ENCODE measurements around the gene PCK1.

The PCK1 gene

GRCh38 chr20:57574954-57575353 lies 14.0 kb downstream of the PCK1 start:
- DNase-seq (ENCODE audit: insufficient read length, low spot score) (no peak), FAIRE-seq (no peak)

GRCh38 chr20:57576002-57576401 lies 15.1 kb downstream of the PCK1 start:
- no peak for DNase-seq (ENCODE audit: insufficient read length, low spot score)
- FAIRE-seq = no peak

GRCh38 chr20:57576617-57577550 lies 16.0 kb downstream of the PCK1 start:
- DNase-seq (ENCODE audit: insufficient read length, low spot score) (no peak), FAIRE-seq (no peak)

GRCh38 chr20:57577679-57578475 lies 17.0 kb downstream of the PCK1 start:
- DNase-seq (ENCODE audit: insufficient read length, low spot score) (no peak), FAIRE-seq (no peak)

GRCh38 chr20:57578476-57579165 lies 17.7 kb downstream of the PCK1 start:
- FAIRE-seq (no peak), DNase-seq (ENCODE audit: insufficient read length, low spot score) (no peak)

- FAIRE-seq = no peak
Observed at GRCh38 chr20:57579331-57579897, 18.5 kb downstream of the PCK1 start.

GRCh38 chr20:57579898-57580447 lies 19.1 kb downstream of the PCK1 start:
- DNase-seq (ENCODE audit: insufficient read length, low spot score) (no peak), FAIRE-seq (no peak)

More at GRCh38 chr20:57579331-57579897, 18.5 kb downstream of the PCK1 start:
- no peak for DNase-seq (ENCODE audit: insufficient read length, low spot score)

- FAIRE-seq = no peak
Observed at GRCh38 chr20:57580478-57581201, 19.7 kb downstream of the PCK1 start.

GRCh38 chr20:57581202-57582028 lies 20.5 kb downstream of the PCK1 start:
- FAIRE-seq (no peak), DNase-seq (ENCODE audit: insufficient read length, low spot score) (no peak)

More at GRCh38 chr20:57580478-57581201, 19.7 kb downstream of the PCK1 start:
- no peak for DNase-seq (ENCODE audit: insufficient read length, low spot score)

GRCh38 chr20:57582029-57582378 lies 21.1 kb downstream of the PCK1 start:
- FAIRE-seq (no peak), DNase-seq (ENCODE audit: insufficient read length, low spot score) (no peak)

GRCh38 chr20:57582432-57583288 lies 21.8 kb downstream of the PCK1 start:
- FAIRE-seq (no peak), DNase-seq (ENCODE audit: insufficient read length, low spot score) (no peak)

GRCh38 chr20:57583289-57584257 lies 22.7 kb downstream of the PCK1 start:
- FAIRE-seq (no peak), DNase-seq (ENCODE audit: insufficient read length, low spot score) (no peak)

GRCh38 chr20:57584768-57585461 lies 24.0 kb downstream of the PCK1 start:
- FAIRE-seq = no peak
- DNase-seq (ENCODE audit: insufficient read length, low spot score) = no peak

- DNase-seq (ENCODE audit: insufficient read length, low spot score) = no peak
- no peak for FAIRE-seq
Observed at GRCh38 chr20:57585466-57586213, 24.7 kb downstream of the PCK1 start.

- DNase-seq (ENCODE audit: insufficient read length, low spot score) (no peak), FAIRE-seq (no peak)
Observed at GRCh38 chr20:57586370-57586793, 25.5 kb downstream of the PCK1 start.

GRCh38 chr20:57586943-57587277 lies 26.0 kb downstream of the PCK1 start:
- DNase-seq (ENCODE audit: insufficient read length, low spot score) (no peak), FAIRE-seq (no peak)
